Adipocyte (in vitro differentiated cells): ENCODE results near the gene TPM2.

Experiments
- DNase-seq: peaks from one replicate; pipeline ENCODE4 v3.0.0-alpha.2; 2015; ENCODE audit warnings: low read depth
- H3K27me3 ChIP-seq: replicated peaks from 2 replicates; pipeline ENCODE4 v1.7.0; 2013; ENCODE audit warnings: mild to moderate bottlenecking, low read length, moderate library complexity; ENCODE audit not compliant: control insufficient read depth, insufficient read depth
- H3K36me3 ChIP-seq: 2 replicates; pipeline ENCODE4 v1.7.0; 2013; ENCODE audit warnings: low read length, mild to moderate bottlenecking, moderate library complexity; ENCODE audit not compliant: control insufficient read depth, insufficient read depth, severe bottlenecking
- H3K4me1 ChIP-seq: 2 replicates; pipeline ENCODE4 v1.7.0; 2013; ENCODE audit warnings: mild to moderate bottlenecking, low read length, moderate library complexity; ENCODE audit not compliant: control insufficient read depth, insufficient read depth
- H3K4me3 ChIP-seq: 2 replicates; pipeline ENCODE4 v1.7.0; 2013; ENCODE audit warnings: mild to moderate bottlenecking, low read length, moderate library complexity
- H3K9ac ChIP-seq: 2 replicates; pipeline ENCODE4 v1.7.0; 2013; ENCODE audit warnings: mild to moderate bottlenecking, low read length, moderate library complexity
- H3K9me3 ChIP-seq: 2 replicates; pipeline ENCODE4 v1.7.0; 2013; ENCODE audit warnings: mild to moderate bottlenecking, low read length, moderate library complexity; ENCODE audit not compliant: control insufficient read depth

The TPM2 gene

GRCh38 chr9:35682520-35683315 is 7.0 kb downstream of the TPM2 start:
- no peak for DNase-seq
- Histone ChIP-seq H3K36me3 (peaks cover 47% of the 10 kb centered on the region), H3K27me3 (no peaks in the 10 kb centered on the region), H3K9ac (no peak overlapping the region), H3K9me3 (no peaks in the 10 kb centered on the region), H3K4me1 (peaks cover 22% of the 10 kb centered on the region), H3K4me3 (no peak overlapping the region)

- no peak for DNase-seq
- H3K9me3 ChIP-seq: no peaks in the 10 kb centered on the region
- H3K27me3 ChIP-seq: no peaks in the 10 kb centered on the region
- peaks cover 16% of the 10 kb centered on the region for H3K4me1 ChIP-seq
- H3K4me3 ChIP-seq: no peak overlapping the region
- no peak overlapping the region for H3K9ac ChIP-seq
- H3K36me3 ChIP-seq: peaks cover 43% of the 10 kb centered on the region
Measured at GRCh38 chr9:35682051-35682450, 7.7 kb downstream of the TPM2 start.

- DNase-seq: no peak
- Histone ChIP-seq H3K9me3 (no peaks in the 10 kb centered on the region), H3K36me3 (peaks cover 43% of the 10 kb centered on the region), H3K27me3 (no peaks in the 10 kb centered on the region), H3K9ac (no peak overlapping the region), H3K4me1 (peaks cover 10% of the 10 kb centered on the region), H3K4me3 (no peak overlapping the region)
Measured at GRCh38 chr9:35681341-35682002, 8.3 kb downstream of the TPM2 start.

- H3K36me3 ChIP-seq: peaks cover 40% of the 10 kb centered on the region
Measured at GRCh38 chr9:35680331-35681105, 9.2 kb downstream of the TPM2 start.

GRCh38 chr9:35679766-35680330 is 9.9 kb downstream of the TPM2 start:
- no peak overlapping the region for H3K4me3 ChIP-seq
- no peaks in the 10 kb centered on the region for H3K27me3 ChIP-seq
- no peak overlapping the region for H3K9ac ChIP-seq
- no peak for DNase-seq
- no peaks in the 10 kb centered on the region for H3K9me3 ChIP-seq
- H3K4me1 ChIP-seq: peaks cover 8% of the 10 kb centered on the region
- peaks cover 33% of the 10 kb centered on the region for H3K36me3 ChIP-seq

More at GRCh38 chr9:35680331-35681105, 9.2 kb downstream of the TPM2 start:
- no peaks in the 10 kb centered on the region for H3K27me3 ChIP-seq
- H3K4me3 ChIP-seq: no peak overlapping the region
- H3K9ac ChIP-seq: no peak overlapping the region
- H3K9me3 ChIP-seq: no peaks in the 10 kb centered on the region
- peaks cover 8% of the 10 kb centered on the region for H3K4me1 ChIP-seq
- no peak for DNase-seq

GRCh38 chr9:35679091-35679490 is 10.6 kb downstream of the TPM2 start:
- no peak overlapping the region for H3K4me3 ChIP-seq
- H3K27me3 ChIP-seq: no peaks in the 10 kb centered on the region
- no peak for DNase-seq
- peaks cover 8% of the 10 kb centered on the region for H3K4me1 ChIP-seq
- peaks cover 26% of the 10 kb centered on the region for H3K36me3 ChIP-seq
- H3K9ac ChIP-seq: no peak overlapping the region
- no peaks in the 10 kb centered on the region for H3K9me3 ChIP-seq

- Histone ChIP-seq H3K4me1 (peaks cover 5% of the 10 kb centered on the region), H3K27me3 (no peaks in the 10 kb centered on the region), H3K4me3 (peak overlapping the region; percentile 74), H3K9ac (peak overlapping the region; percentile 67), H3K9me3 (no peaks in the 10 kb centered on the region), H3K36me3 (no peaks in the 10 kb centered on the region)
- peak; percentile 50 for DNase-seq
Measured at GRCh38 chr9:35675732-35676392, 13.9 kb downstream of the TPM2 start.

- Histone ChIP-seq H3K4me3 (peak overlapping the region; percentile 74), H3K36me3 (no peaks in the 10 kb centered on the region), H3K9ac (no peak overlapping the region), H3K9me3 (no peaks in the 10 kb centered on the region), H3K4me1 (peaks cover 5% of the 10 kb centered on the region), H3K27me3 (no peaks in the 10 kb centered on the region)
- no peak for DNase-seq
Measured at GRCh38 chr9:35675204-35675603, 14.5 kb downstream of the TPM2 start.

- Histone ChIP-seq H3K27me3 (no peaks in the 10 kb centered on the region), H3K4me3 (no peak overlapping the region), H3K9me3 (no peaks in the 10 kb centered on the region), H3K9ac (no peak overlapping the region), H3K36me3 (no peaks in the 10 kb centered on the region), H3K4me1 (peaks cover 5% of the 10 kb centered on the region)
- no peak for DNase-seq
Measured at GRCh38 chr9:35674025-35674361, 15.7 kb downstream of the TPM2 start.

GRCh38 chr9:35673132-35674024 is 16.3 kb downstream of the TPM2 start, which contains the start of gene CA9:
CA9 (plus strand) TSS chr9:35673928; CDS start chr9:35673960, 32 bp downstream.
- peaks cover 5% of the 10 kb centered on the region for H3K4me1 ChIP-seq
- DNase-seq: no peak

More at GRCh38 chr9:35673132-35674024, 16.3 kb downstream of the TPM2 start, which contains the start of gene CA9:
- Histone ChIP-seq H3K27me3 (no peaks in the 10 kb centered on the region), H3K36me3 (no peaks in the 10 kb centered on the region), H3K9me3 (no peaks in the 10 kb centered on the region), H3K4me3 (no peak within 1 kb of the TSS), H3K9ac (no peak within 1 kb of the TSS)
